ENCODE data around the gene MED13. TPM values are rescaled to one million over a fixed set of nuclear protein-coding genes. Genes with fewer than 3 reads are reported as not detected.

Gene MED13
- total and polyA plus RNA-seq, 9 of the 15 experiments (the other 6 are each of a cell fraction or from before 2014, with no cell fraction given) = 5.4 to 48.4 (median 28.2) TPM

DNA sequence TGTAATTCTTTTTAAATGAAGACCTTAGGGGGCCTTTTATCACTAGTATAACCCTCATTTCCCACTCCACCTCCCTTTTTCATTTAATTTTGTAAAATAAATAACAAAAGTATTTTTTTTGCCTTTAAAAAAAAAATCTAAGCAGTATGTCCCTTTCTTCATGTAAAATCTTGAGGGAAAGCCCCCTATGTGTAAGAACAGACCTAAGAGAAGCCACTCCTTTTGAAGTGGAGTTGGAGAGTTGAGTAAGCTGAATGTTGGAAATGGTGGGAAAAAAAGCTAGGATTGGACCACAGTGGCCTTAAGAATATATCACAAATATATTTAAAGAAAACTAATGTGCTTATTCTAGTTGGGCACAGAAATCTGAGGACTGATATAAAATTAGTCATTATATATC lies 92.8 kb downstream of the MED13 start:
- H3K9me3 ChIP-seq (replicated peaks; ENCODE audit: control insufficient read depth, insufficient read depth, low read depth, low read length) = no peaks in the 10 kb centered on the region
- no peak overlapping the region for H3K4me2 ChIP-seq (ENCODE audit: insufficient read depth, low read length)
- ChIA-PET POLR2A (no interaction called here), CTCF (ENCODE audit: low intra/inter-chr PET ratio) (no interaction called here)
- peaks cover 25% of the 10 kb centered on the region for H3K79me2 ChIP-seq (ENCODE audit: control insufficient read depth, insufficient read depth, low read length)
- intact Hi-C loops (cut with micrococcal nuclease) = no loop called here
- peaks cover 64% of the 10 kb centered on the region for H3K36me3 ChIP-seq (ENCODE audit: control insufficient read depth, insufficient read depth, low read length)
- no TSS peak for BruUV-seq (replicated peaks)
- ATAC-seq = no peak
- FAIRE-seq = no peak
- H3K9me1 ChIP-seq (ENCODE audit: control insufficient read depth, insufficient read depth, low read length) = no peaks in the 10 kb centered on the region
- no peak overlapping the region for H3K27ac ChIP-seq (ENCODE audit: extremely low read depth, low read depth, low read length)
- H2AFZ ChIP-seq (ENCODE audit: low read depth, low read length) = no peak overlapping the region
- no peaks in the 10 kb centered on the region for H3K4me1 ChIP-seq (replicated peaks in 1 of 2; ENCODE audit: control insufficient read depth in 2 of 2, insufficient read depth in 2 of 2, low read length in 2 of 2)
- H3K9ac ChIP-seq (ENCODE audit: insufficient read depth in 1 of 2, low read depth in 2 of 2, low read length in 2 of 2) = no peak overlapping the region
- no peaks in the 10 kb centered on the region for H4K20me1 ChIP-seq (replicated peaks; ENCODE audit: control insufficient read depth, insufficient read depth, low read length)
- H3K27me3 ChIP-seq (ENCODE audit: control insufficient read depth in 2 of 2, insufficient read depth in 2 of 2, low read length in 2 of 2) = no peaks in the 10 kb centered on the region
- no peak overlapping the region for H3K4me3 ChIP-seq
- in situ Hi-C loops (cut with MboI) = no loop called here
- DNase-seq (ENCODE audit: extremely low read depth in 1 of 4, low spot score in 3 of 4) = no peak
- no peak for TF ChIP-seq ZC3H8 (IDR thresholded peaks at IDR 0.05)
- TF ChIP-seq, protein P1, sequence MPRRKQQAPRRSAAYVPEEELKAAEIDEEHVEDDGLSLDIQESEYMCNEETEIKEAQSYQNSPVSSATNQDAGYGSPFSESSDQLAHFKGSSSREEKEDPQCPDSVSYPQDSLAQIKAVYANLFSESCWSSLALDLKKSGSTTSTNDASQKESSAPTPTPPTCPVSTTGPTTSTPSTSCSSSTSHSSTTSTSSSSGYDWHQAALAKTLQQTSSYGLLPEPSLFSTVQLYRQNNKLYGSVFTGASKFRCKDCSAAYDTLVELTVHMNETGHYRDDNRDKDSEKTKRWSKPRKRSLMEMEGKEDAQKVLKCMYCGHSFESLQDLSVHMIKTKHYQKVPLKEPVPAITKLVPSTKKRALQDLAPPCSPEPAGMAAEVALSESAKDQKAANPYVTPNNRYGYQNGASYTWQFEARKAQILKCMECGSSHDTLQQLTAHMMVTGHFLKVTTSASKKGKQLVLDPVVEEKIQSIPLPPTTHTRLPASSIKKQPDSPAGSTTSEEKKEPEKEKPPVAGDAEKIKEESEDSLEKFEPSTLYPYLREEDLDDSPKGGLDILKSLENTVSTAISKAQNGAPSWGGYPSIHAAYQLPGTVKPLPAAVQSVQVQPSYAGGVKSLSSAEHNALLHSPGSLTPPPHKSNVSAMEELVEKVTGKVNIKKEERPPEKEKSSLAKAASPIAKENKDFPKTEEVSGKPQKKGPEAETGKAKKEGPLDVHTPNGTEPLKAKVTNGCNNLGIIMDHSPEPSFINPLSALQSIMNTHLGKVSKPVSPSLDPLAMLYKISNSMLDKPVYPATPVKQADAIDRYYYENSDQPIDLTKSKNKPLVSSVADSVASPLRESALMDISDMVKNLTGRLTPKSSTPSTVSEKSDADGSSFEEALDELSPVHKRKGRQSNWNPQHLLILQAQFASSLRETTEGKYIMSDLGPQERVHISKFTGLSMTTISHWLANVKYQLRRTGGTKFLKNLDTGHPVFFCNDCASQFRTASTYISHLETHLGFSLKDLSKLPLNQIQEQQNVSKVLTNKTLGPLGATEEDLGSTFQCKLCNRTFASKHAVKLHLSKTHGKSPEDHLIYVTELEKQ (CRISPR knock-in tag; IDR thresholded peaks at IDR 0.05) = no peak
- no peak for TF ChIP-seq HSF4 (CRISPR knock-in tag; IDR thresholded peaks at IDR 0.05; ENCODE audit: borderline replicate concordance)
- no peak for TF ChIP-seq ZNF24 (IDR thresholded peaks at IDR 0.05)
- TF ChIP-seq, protein P2, sequence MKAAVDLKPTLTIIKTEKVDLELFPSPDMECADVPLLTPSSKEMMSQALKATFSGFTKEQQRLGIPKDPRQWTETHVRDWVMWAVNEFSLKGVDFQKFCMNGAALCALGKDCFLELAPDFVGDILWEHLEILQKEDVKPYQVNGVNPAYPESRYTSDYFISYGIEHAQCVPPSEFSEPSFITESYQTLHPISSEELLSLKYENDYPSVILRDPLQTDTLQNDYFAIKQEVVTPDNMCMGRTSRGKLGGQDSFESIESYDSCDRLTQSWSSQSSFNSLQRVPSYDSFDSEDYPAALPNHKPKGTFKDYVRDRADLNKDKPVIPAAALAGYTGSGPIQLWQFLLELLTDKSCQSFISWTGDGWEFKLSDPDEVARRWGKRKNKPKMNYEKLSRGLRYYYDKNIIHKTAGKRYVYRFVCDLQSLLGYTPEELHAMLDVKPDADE (conservative IDR thresholded peaks at IDR 0.05; ENCODE audit: control insufficient read depth, low read depth, low read length) = no peak
- no peak for TF ChIP-seq PPARD (CRISPR knock-in tag; IDR thresholded peaks at IDR 0.05)
- TF ChIP-seq, protein P3, sequence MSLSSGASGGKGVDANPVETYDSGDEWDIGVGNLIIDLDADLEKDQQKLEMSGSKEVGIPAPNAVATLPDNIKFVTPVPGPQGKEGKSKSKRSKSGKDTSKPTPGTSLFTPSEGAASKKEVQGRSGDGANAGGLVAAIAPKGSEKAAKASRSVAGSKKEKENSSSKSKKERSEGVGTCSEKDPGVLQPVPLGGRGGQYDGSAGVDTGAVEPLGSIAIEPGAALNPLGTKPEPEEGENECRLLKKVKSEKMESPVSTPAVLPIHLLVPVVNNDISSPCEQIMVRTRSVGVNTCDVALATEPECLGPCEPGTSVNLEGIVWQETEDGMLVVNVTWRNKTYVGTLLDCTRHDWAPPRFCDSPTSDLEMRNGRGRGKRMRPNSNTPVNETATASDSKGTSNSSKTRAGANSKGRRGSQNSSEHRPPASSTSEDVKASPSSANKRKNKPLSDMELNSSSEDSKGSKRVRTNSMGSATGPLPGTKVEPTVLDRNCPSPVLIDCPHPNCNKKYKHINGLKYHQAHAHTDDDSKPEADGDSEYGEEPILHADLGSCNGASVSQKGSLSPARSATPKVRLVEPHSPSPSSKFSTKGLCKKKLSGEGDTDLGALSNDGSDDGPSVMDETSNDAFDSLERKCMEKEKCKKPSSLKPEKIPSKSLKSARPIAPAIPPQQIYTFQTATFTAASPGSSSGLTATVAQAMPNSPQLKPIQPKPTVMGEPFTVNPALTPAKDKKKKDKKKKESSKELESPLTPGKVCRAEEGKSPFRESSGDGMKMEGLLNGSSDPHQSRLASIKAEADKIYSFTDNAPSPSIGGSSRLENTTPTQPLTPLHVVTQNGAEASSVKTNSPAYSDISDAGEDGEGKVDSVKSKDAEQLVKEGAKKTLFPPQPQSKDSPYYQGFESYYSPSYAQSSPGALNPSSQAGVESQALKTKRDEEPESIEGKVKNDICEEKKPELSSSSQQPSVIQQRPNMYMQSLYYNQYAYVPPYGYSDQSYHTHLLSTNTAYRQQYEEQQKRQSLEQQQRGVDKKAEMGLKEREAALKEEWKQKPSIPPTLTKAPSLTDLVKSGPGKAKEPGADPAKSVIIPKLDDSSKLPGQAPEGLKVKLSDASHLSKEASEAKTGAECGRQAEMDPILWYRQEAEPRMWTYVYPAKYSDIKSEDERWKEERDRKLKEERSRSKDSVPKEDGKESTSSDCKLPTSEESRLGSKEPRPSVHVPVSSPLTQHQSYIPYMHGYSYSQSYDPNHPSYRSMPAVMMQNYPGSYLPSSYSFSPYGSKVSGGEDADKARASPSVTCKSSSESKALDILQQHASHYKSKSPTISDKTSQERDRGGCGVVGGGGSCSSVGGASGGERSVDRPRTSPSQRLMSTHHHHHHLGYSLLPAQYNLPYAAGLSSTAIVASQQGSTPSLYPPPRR (CRISPR knock-in tag; IDR thresholded peaks at IDR 0.05; ENCODE audit: borderline replicate concordance) = no peak
- TF ChIP-seq MEIS2 (IDR thresholded peaks at IDR 0.05; ENCODE audit: partially characterized antibody) = no peak
- TF ChIP-seq SMARCB1 (IDR thresholded peaks at IDR 0.05; ENCODE audit: insufficient read length, low read depth) = no peak
- TF ChIP-seq KAT2B (IDR thresholded peaks at IDR 0.05; ENCODE audit: low read depth, low read length) = no peak
- TF ChIP-seq ETV6 (IDR thresholded peaks at IDR 0.05; ENCODE audit: borderline replicate concordance in 1 of 2, low read depth in 2 of 2, low read length in 1 of 2) = no peak
- no peak for TF ChIP-seq ETV6 (CRISPR knock-in tag; IDR thresholded peaks at IDR 0.05; ENCODE audit: borderline replicate concordance)
- TF ChIP-seq NFYB (IDR thresholded peaks at IDR 0.05; ENCODE audit: extremely low read depth, insufficient read length) = no peak
- TF ChIP-seq TEAD4 (IDR thresholded peaks at IDR 0.05; ENCODE audit: low read length) = no peak
- TF ChIP-seq TEAD4 (CRISPR knock-in tag; IDR thresholded peaks at IDR 0.05; ENCODE audit: borderline replicate concordance) = no peak
